ENCODE data around the gene MAP3K5. TPM values are rescaled to one million over a fixed set of nuclear protein-coding genes. Genes with fewer than 3 reads are reported as not detected.

The MAP3K5 gene
- total RNA-seq, 2 donors from 2014 or later, result 6.7 to 11.9 TPM

DNA sequence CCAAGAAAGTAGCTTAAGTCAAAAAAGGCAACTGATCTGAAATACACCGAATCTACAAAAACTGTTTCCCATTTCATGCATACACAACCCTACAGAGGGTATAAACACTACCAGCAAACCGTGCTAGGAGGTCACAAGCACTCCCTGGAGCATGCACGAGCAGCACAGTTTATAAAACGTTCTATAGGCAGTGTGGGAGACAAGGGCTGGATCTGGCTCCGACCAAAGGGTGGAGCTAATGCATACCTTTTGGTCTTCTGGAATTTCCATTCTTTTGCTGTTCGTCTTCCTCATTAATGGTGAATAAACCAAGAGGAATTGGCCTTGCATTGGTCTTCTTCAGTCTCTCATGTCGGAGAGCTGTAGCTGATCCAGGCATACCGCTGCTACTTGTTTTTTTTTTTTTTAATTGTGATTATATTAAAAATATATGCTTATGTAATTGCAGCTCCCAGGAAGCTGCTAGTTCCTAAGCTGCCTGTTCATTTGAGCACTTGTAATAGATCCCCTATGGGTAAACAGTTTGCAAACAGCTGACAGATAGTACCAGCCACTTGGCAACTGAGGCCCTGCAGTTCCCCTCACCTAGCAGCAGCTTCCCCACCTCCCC, 266.6 kb downstream of the MAP3K5 start:
- TF ChIP-seq, protein P1, sequence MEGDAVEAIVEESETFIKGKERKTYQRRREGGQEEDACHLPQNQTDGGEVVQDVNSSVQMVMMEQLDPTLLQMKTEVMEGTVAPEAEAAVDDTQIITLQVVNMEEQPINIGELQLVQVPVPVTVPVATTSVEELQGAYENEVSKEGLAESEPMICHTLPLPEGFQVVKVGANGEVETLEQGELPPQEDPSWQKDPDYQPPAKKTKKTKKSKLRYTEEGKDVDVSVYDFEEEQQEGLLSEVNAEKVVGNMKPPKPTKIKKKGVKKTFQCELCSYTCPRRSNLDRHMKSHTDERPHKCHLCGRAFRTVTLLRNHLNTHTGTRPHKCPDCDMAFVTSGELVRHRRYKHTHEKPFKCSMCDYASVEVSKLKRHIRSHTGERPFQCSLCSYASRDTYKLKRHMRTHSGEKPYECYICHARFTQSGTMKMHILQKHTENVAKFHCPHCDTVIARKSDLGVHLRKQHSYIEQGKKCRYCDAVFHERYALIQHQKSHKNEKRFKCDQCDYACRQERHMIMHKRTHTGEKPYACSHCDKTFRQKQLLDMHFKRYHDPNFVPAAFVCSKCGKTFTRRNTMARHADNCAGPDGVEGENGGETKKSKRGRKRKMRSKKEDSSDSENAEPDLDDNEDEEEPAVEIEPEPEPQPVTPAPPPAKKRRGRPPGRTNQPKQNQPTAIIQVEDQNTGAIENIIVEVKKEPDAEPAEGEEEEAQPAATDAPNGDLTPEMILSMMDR (IDR thresholded peaks at IDR 0.05), result no peak
- Histone ChIP-seq H3K4me1 (peaks cover 0 to 10% of the 10 kb centered on the region in 2 donors), H3K4me3 (no peak overlapping the region), H3K27ac (no peak overlapping the region), H3K36me3 (no peaks in the 10 kb centered on the region), H3K27me3 (no peaks in the 10 kb centered on the region), H3K9me3 (no peaks in the 10 kb centered on the region)
- DNase-seq (ENCODE audit: low spot score), result no peak

DNA sequence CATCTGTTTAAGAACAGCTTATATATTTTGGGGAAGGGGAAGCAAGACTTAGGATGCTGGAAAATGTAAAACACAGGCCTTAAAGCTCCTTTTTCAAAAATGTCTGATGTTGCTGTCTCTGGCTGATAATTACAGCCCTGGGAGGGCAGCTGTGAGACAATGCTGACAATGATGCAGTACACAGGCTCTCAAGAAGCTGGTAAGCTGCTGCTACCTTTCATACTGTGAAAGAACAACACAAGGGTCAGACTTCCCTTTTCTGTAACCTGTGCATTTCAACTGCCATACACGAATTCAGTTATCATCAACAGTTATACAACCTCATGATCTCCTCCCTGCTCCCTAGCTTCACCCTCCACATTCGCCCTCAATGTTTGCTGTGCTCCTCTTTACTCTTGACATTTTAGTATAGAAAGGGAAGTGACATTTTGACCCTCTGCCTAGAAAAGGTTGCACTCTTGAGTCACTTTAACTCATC, 267.3 kb downstream of the MAP3K5 start:
- Histone ChIP-seq H3K4me3 (no peak overlapping the region), H3K36me3 (no peaks in the 10 kb centered on the region)

DNA sequence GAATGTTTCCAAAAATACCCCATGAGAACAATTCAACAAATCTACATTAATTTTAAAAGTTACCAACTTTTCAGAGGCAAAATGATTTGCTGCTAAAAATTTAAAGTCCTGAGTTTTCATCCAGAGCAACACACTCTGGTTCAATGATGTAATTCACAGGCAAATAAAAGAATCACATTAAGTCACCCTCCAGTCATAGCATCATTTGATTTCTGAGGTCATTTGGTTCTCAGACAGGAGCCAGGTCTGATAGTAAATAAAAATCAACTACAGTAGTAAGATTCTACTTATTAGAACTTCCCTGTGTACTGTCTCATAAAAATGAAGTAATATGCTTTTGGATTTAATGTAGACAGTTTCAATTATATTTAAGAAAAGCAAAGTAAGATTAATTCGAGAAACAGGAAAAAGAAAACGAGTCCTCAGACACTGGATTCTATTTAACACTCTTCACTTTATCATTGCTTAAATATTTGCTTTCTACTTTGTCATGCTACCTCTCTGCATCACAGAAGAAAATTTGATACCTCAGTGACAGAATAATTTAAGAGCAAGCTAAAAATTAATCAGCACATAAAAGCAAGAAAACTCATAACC, 267.8 kb downstream of the MAP3K5 start:
- Histone ChIP-seq H3K4me3 (no peak overlapping the region), H3K4me1 (peaks cover 0 to 10% of the 10 kb centered on the region in 2 donors), H3K27me3 (no peaks in the 10 kb centered on the region), H3K36me3 (no peaks in the 10 kb centered on the region), H3K27ac (no peak overlapping the region), H3K9me3 (no peaks in the 10 kb centered on the region)
- DNase-seq (ENCODE audit: low spot score), result no peak
- TF ChIP-seq, protein P1 (IDR thresholded peaks at IDR 0.05), result no peak

More for the DNA sequence above, 267.3 kb downstream of the MAP3K5 start:
- H3K27ac ChIP-seq, result no peak overlapping the region
- DNase-seq (ENCODE audit: low spot score), result no peak
- TF ChIP-seq, protein P1 (IDR thresholded peaks at IDR 0.05), result no peak
- no peaks in the 10 kb centered on the region for H3K9me3 ChIP-seq
- no peaks in the 10 kb centered on the region for H3K27me3 ChIP-seq
- peaks cover 0 to 10% of the 10 kb centered on the region in 2 donors for H3K4me1 ChIP-seq

DNA sequence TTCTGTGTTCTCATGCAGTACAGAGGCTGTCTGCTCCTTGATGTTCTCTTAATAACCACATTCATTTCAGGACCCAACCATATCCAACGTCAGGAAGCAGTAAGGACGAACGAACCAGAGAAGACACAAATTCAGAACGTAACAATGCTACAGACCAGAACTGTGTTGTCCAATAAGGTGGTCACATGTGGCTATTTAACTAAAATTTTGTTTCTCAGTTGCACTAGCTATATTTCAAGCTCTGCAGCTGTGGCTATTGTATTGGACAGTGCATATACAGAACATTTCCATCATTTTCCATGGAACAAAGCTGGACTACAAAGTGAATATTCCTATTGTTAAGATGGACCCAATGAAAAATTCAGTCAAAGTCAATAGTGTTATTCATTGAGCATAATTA, 269.1 kb downstream of the MAP3K5 start:
- Histone ChIP-seq H3K27ac (no peak overlapping the region), H3K4me3 (no peak overlapping the region), H3K4me1 (peaks cover 0 to 10% of the 10 kb centered on the region in 2 donors), H3K9me3 (no peaks in the 10 kb centered on the region), H3K36me3 (no peaks in the 10 kb centered on the region), H3K27me3 (no peaks in the 10 kb centered on the region)
- DNase-seq (ENCODE audit: low spot score), result no peak
- TF ChIP-seq, protein P1 (IDR thresholded peaks at IDR 0.05), result no peak

DNA sequence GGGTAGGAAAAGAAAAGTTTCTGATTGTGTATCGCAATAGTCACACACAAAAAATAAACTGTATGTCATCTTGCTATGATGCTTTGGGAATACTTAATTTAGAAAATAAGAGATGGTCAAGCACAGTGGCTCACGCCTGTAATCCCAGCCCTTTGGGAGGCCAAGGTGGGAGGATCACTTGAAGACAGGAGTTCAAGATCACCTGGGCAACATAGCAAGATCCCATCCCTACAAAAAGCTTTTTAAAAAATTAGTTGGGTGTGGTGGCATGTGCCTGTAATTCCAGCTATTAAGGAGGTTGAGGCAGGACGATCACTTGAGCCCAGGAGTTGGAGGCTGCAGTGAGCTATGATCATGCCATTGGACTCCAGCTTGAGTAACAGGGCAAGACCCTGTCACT, 269.6 kb downstream of the MAP3K5 start:
- Histone ChIP-seq H3K27me3 (no peaks in the 10 kb centered on the region), H3K36me3 (no peaks in the 10 kb centered on the region), H3K27ac (no peak overlapping the region), H3K4me3 (no peak overlapping the region), H3K4me1 (peaks cover 0 to 10% of the 10 kb centered on the region in 2 donors), H3K9me3 (no peaks in the 10 kb centered on the region)
- DNase-seq (ENCODE audit: low spot score), result no peak
- TF ChIP-seq, protein P1 (IDR thresholded peaks at IDR 0.05), result no peak
